HFFc6 (cell line): ENCODE results near the gene MFSD2B. TPM values are rescaled to one million over a fixed set of nuclear protein-coding genes. Genes with fewer than 3 reads are reported as not detected.
"Not testable (repeated sequence)": the region's sequence is repeated elsewhere in the genome, so short reads cannot be mapped to it uniquely, and the experiment has no call there.

Experiments
- DNase-seq: peaks from one replicate; pipeline ENCODE4 v3.0.0-alpha.2; 2018
- H3K27ac Mint-ChIP-seq: 2 replicates; pipeline ENCODE4 v1.8.0; 2020; ENCODE audit warnings: mild to moderate bottlenecking, mixed read lengths
- H3K27me3 Mint-ChIP-seq: 2 replicates; pipeline ENCODE4 v1.8.0; 2021; ENCODE audit warnings: mild to moderate bottlenecking, moderate library complexity, mixed read lengths; ENCODE audit not compliant: insufficient read depth
- H3K36me3 Mint-ChIP-seq: 2 replicates; pipeline ENCODE4 v1.8.0; 2021; ENCODE audit warnings: low read depth, mixed read lengths
- H3K4me1 Mint-ChIP-seq: 2 replicates; pipeline ENCODE4 v1.8.0; 2020; ENCODE audit warnings: low read depth, mixed read lengths
- H3K4me3 Mint-ChIP-seq: 2 replicates; pipeline ENCODE4 v1.8.0; 2020; ENCODE audit warnings: mild to moderate bottlenecking, moderate library complexity, mixed read lengths
- H3K9me3 Mint-ChIP-seq: 2 replicates; pipeline ENCODE4 v1.8.0; 2020; ENCODE audit warnings: mild to moderate bottlenecking, mixed read lengths
- total RNA-seq, 6 experiments: library from RNA; stranded (reverse); fragmentation: NEBNext Ultra II Directional; extraction: Animal tissue kit (Norgen Biotek cat#: 25700); gene quantifications; 2 replicates in 1 of 6; 3 replicates in 5 of 6; pipeline ENCODE4 v1.2.3, GENCODE V29; 2021
- TF ChIP-seq, protein P1 (sequence below): fragments of 200-600 bp; sonication (generic); IDR thresholded peaks from 2 replicates; pipeline ENCODE4 v1.5.0; 2021; ENCODE audit warnings: antibody characterized with exemption, mild to moderate bottlenecking

MFSD2B gene
- total RNA-seq, 6 experiments from 2014 or later = 0.18 to 0.35 (median 0.24) TPM

DNA sequence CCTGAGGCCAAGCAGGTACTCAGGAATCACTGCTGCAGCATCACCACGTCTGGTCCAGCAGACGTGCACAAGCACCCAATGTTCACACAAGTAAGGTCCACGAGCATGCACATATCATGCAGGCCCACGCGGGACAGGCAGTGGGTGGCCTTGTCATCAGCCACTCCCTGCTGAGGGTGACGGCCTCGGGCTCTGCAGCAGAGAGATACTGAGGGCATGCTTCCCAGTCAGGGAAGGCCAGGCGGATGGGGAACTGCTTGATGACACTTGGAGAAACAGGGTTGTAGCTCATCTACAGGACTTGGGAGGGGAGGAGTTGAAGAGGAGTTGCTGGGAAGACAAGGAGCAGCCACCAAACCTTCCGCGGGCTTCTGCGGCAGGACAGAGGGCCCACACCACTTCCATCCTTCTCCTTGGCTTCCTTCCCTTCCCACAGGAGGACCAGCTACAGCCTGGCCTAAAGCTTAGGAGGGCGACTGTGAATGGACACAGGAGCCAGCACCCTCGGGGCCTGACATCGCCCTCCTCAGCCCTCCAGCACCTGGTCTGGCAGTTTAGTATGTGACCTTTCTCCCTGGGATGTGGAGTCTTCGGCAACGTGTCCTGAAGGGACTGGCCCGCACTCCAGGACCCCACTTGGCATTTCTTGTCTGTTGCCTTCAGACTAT lies 15.2 kb downstream of the MFSD2B start:
- Mint-ChIP-seq H3K9me3 (no peaks in the 10 kb centered on the region), H3K4me1 (peaks cover 15% of the 10 kb centered on the region), H3K27me3 (no peaks in the 10 kb centered on the region; the same call in 1 of the 2 replicates), H3K4me3 (no peak overlapping the region), H3K27ac (no peak overlapping the region), H3K36me3 (peaks cover 23% of the 10 kb centered on the region)
- no peak for DNase-seq
- TF ChIP-seq, protein P1, sequence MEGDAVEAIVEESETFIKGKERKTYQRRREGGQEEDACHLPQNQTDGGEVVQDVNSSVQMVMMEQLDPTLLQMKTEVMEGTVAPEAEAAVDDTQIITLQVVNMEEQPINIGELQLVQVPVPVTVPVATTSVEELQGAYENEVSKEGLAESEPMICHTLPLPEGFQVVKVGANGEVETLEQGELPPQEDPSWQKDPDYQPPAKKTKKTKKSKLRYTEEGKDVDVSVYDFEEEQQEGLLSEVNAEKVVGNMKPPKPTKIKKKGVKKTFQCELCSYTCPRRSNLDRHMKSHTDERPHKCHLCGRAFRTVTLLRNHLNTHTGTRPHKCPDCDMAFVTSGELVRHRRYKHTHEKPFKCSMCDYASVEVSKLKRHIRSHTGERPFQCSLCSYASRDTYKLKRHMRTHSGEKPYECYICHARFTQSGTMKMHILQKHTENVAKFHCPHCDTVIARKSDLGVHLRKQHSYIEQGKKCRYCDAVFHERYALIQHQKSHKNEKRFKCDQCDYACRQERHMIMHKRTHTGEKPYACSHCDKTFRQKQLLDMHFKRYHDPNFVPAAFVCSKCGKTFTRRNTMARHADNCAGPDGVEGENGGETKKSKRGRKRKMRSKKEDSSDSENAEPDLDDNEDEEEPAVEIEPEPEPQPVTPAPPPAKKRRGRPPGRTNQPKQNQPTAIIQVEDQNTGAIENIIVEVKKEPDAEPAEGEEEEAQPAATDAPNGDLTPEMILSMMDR = no peak

DNA sequence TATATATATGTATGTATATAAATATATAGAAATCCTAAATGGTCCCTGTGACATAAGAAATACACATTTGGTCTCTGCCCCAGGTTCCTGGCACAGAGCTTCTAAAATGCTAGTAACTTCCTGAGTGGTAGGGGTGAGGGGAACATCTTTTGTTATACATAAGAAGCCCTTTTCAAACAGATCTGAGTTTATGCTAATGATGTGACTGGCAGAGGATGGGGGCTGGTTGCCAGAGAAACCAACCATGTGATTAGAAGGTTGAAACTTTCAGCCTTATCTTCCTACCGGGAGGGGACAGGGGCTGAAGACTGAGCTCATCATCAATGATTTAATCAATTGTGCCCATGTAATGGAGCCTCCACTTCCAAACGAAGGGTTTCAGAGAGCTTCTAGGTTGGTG lies 16.3 kb downstream of the MFSD2B start:
- no peaks in the 10 kb centered on the region for H3K27me3 Mint-ChIP-seq
- no peaks in the 10 kb centered on the region for H3K9me3 Mint-ChIP-seq
- H3K27ac Mint-ChIP-seq = no peak overlapping the region
- H3K4me1 Mint-ChIP-seq = peaks cover 21% of the 10 kb centered on the region
- peaks cover 30% of the 10 kb centered on the region for H3K36me3 Mint-ChIP-seq
- TF ChIP-seq, protein P1 = no peak
- no peak for DNase-seq
- H3K4me3 Mint-ChIP-seq = no peak overlapping the region

DNA sequence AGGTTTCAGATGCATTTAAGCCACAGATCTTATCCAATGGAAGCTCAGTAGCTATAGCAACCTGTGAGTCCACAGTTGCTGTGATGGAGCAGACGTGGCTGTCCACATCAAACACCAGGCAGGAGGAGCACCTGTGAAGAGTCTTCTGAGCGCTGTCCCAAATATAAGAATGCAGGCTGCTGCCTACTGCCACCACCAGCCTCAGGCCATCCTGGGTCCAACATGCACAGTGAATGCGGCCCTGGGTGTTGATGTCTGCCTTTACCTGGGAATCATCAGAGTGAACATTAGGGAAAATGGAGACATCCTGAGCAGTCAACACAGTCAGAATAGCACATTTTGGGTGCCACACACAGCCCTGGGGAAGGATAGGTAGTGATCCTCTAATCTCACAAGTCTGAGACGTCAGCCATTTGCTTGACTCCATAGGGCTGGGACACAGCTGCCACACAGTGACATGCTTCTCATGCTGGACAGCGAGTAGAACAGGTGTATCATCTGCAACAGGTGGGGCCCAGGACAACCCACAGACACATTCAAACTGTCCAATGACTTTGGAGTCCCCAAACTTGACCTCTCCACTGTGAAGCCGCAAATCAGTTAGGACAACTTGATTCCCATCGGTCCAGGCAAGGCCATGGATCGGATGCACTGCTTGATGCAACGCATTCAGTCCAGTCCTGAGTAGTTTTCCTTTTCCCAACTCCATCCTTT lies 29.1 kb downstream of the MFSD2B start:
- TF ChIP-seq, protein P1 = no peak
- no peak overlapping the region for H3K27ac Mint-ChIP-seq
- H3K4me1 Mint-ChIP-seq = peaks cover 17% of the 10 kb centered on the region
- no peaks in the 10 kb centered on the region for H3K27me3 Mint-ChIP-seq
- H3K4me3 Mint-ChIP-seq = no peak overlapping the region
- peaks cover 26% of the 10 kb centered on the region for H3K36me3 Mint-ChIP-seq
- no peak for DNase-seq
- H3K9me3 Mint-ChIP-seq = no peaks in the 10 kb centered on the region

DNA sequence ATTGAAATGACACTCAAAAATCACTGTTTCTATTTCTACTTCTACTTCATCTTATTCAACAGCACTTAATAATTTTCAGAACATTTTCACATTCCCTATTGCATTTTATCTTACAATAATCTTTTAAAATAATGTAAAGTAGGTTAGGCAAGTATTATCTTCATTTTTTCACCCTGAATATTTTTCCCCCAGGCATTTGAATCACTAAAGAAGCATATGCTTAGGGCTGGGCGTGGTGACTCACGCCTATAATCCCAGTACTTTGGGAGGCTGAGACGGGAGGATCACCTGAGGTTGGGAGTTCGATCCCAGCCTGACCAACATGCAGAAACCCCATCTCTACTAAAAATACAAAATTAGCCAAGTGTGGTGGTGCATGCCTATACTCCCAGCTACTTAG lies 30.6 kb downstream of the MFSD2B start:
- no peaks in the 10 kb centered on the region for H3K27me3 Mint-ChIP-seq
- H3K36me3 Mint-ChIP-seq = peaks cover 26% of the 10 kb centered on the region
- H3K27ac Mint-ChIP-seq = no peak overlapping the region
- no peak overlapping the region for H3K4me3 Mint-ChIP-seq
- no peak for DNase-seq
- TF ChIP-seq, protein P1 = no peak
- H3K4me1 Mint-ChIP-seq = peaks cover 24% of the 10 kb centered on the region
- no peaks in the 10 kb centered on the region for H3K9me3 Mint-ChIP-seq

DNA sequence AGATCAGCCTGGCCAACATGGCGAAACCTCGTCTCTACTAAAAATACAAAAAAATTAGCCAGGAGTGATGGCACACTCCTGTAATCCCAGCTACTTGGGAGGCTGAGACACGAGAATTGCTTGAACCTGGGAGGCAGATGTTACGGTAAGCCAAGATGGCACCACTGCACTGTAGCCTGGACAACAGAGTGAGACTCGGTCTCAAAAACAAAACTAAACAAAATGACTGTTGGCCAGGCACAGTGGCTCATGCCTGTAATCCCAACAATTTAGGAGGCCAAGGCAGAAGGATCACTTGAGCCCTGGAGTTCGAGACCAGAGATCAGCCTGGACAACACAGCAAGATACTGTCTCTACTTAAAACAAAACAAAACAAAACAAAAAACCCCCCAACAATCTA lies 33.2 kb downstream of the MFSD2B start:
- not testable (repeated sequence) for DNase-seq, H3K27ac Mint-ChIP-seq, H3K9me3 Mint-ChIP-seq, H3K4me3 Mint-ChIP-seq, H3K27me3 Mint-ChIP-seq
- H3K4me1 Mint-ChIP-seq = peaks cover 32% of the 10 kb centered on the region
- peaks cover 18% of the 10 kb centered on the region for H3K36me3 Mint-ChIP-seq
